OCI-LY1 (cell line): ENCODE results near the gene CHCHD3.

Experiments
- H2AFZ ChIP-seq: fragments of 200-600 bp; sonication (generic), shearing (Covaris generic); 2 replicates; pipeline ENCODE4 v1.6.0; 2014; ENCODE audit warnings: antibody characterized with exemption, mild to moderate bottlenecking, low read length
- H3F3A ChIP-seq: fragments of 200-600 bp; sonication (generic), shearing (Covaris generic); 2 replicates; pipeline ENCODE4 v1.6.0; 2014; ENCODE audit warnings: mild to moderate bottlenecking, antibody characterized with exemption, low read length, moderate library complexity; ENCODE audit not compliant: insufficient read depth
- H3K27ac ChIP-seq: fragments of 200-600 bp; sonication (generic); 2 replicates; pipeline ENCODE4 v1.5.1; 2014; ENCODE audit warnings: low read length, mixed run types, mild to moderate bottlenecking, low read depth; ENCODE audit not compliant: poor library complexity, severe bottlenecking
- H3K27me3 ChIP-seq: fragments of 200-600 bp; sonication (generic); 2 replicates; pipeline ENCODE4 v1.6.0; 2014; ENCODE audit warnings: antibody characterized with exemption, mild to moderate bottlenecking, low read length, moderate library complexity; ENCODE audit not compliant: insufficient read depth
- H3K36me3 ChIP-seq: fragments of 200-600 bp; sonication (generic); 2 replicates; pipeline ENCODE4 v1.6.1; 2014; ENCODE audit warnings: mild to moderate bottlenecking, antibody characterized with exemption, low read length, moderate library complexity, mixed read lengths; ENCODE audit not compliant: insufficient read depth
- H3K4me1 ChIP-seq: fragments of 200-600 bp; sonication (generic); 2 replicates; pipeline ENCODE4 v1.5.1; 2014; ENCODE audit warnings: mild to moderate bottlenecking, low read length, moderate library complexity; ENCODE audit not compliant: insufficient read depth, severe bottlenecking
- H3K4me2 ChIP-seq: fragments of 200-600 bp; sonication (generic), shearing (Covaris generic); 2 replicates; pipeline ENCODE4 v1.6.1; 2014; ENCODE audit warnings: low read length
- H3K4me3 ChIP-seq: fragments of 200-600 bp; sonication (generic); 2 replicates; pipeline ENCODE4 v1.5.1; 2014; ENCODE audit warnings: low read length, low read depth, mild to moderate bottlenecking, mixed read lengths; ENCODE audit not compliant: poor library complexity, severe bottlenecking
- H3K79me2 ChIP-seq: fragments of 200-600 bp; shearing (Covaris generic); 2 replicates; pipeline ENCODE4 v1.6.1; 2016; ENCODE audit warnings: mixed run types, low read length, mixed read lengths; ENCODE audit not compliant: insufficient read depth
- H3K9ac ChIP-seq: fragments of 200-600 bp; sonication (generic), shearing (Covaris generic); 2 replicates; pipeline ENCODE4 v1.6.1; 2014; ENCODE audit warnings: mild to moderate bottlenecking, low read length, mixed read lengths
- H3K9me2 ChIP-seq: fragments of 200-600 bp; sonication (generic), shearing (Covaris generic); 2 replicates; pipeline ENCODE4 v1.6.1; 2014; ENCODE audit warnings: low read depth, mild to moderate bottlenecking, low read length, mixed read lengths
- H3K9me3 ChIP-seq: fragments of 200-600 bp; shearing (Covaris generic); 2 replicates; pipeline ENCODE4 v1.6.1; 2014; ENCODE audit warnings: low read length, mixed read lengths
- H4K20me1 ChIP-seq: fragments of 200-600 bp; sonication (generic), shearing (Covaris generic); 2 replicates; pipeline ENCODE4 v1.6.0; 2016; ENCODE audit warnings: mild to moderate bottlenecking, low read length; ENCODE audit not compliant: insufficient read depth
- EZH2 ChIP-seq: fragments of 200-600 bp; sonication (generic), shearing (Covaris generic); IDR thresholded peaks from 2 replicates; pipeline ENCODE4 v1.8.0; 2017; ENCODE audit warnings: borderline replicate concordance, mixed run types, mild to moderate bottlenecking, antibody characterized with exemption, low read length, moderate library complexity, mixed read lengths
- TF ChIP-seq, protein P1 (sequence below): fragments of 200-600 bp; sonication (generic), shearing (Covaris generic); IDR thresholded peaks from 2 replicates; pipeline ENCODE4 v1.5.1; 2017; ENCODE audit warnings: mild to moderate bottlenecking, antibody characterized with exemption, low read length, moderate library complexity, mixed read lengths

CHCHD3 gene

DNA sequence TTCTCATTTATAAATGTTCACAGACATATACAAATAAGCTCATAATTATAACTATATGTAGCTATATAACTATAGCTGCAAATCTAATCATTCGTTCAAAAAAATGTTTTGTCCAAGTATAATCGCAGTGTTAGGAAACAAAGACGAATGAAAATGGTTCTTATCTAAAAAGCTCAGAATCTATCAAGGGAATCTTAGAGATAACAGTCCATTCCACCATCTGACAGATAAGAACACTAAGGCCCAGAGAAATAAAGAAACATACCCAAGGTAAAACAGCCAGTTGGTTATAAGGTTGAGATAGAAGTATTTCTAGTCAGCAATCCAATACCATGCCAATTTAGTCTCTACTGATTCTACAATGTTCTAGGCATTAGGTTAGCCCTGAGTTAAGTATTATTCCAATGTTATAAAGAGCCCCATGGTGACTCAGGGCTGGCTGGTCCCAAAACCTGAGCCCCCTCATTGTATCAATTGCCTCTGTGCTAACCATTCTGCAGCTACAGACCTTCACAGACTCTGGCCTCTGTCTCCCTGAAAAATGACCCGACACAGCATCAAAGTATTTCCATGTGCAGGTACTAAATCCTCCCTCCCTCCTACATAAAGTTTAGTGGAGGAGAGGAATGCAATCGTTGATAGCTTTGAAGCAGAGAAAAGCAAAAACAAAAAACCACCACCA, 30.0 kb downstream of the CHCHD3 start:
- no peak overlapping the region for H3K27ac ChIP-seq

DNA sequence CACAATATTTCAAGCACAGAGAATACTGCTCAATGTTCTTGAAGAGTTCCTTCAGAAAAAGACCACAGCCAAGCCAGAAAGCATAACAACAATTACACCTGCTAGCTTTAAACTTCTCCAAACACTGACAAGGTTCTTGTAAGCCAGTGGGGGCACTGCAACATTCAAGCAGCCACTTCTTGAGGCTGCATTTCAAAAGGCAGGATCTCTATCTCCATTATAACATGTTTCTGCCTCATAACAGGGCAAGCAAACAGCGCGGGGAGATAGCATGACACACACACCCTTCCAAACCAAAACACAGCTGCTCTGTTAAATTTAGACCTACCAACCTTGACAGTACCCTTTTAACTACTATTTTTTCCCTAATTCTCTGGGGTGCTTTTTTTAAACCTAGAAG, 30.8 kb downstream of the CHCHD3 start:
- H4K20me1 ChIP-seq, result no peaks in the 10 kb centered on the region
- H3K9ac ChIP-seq, result no peak overlapping the region
- H3K4me3 ChIP-seq, result no peak overlapping the region
- no peaks in the 10 kb centered on the region for H3K27me3 ChIP-seq
- no peaks in the 10 kb centered on the region for H3F3A ChIP-seq
- H3K4me2 ChIP-seq, result no peak overlapping the region; the same call in 1 of the 2 replicates
- TF ChIP-seq, protein P1, sequence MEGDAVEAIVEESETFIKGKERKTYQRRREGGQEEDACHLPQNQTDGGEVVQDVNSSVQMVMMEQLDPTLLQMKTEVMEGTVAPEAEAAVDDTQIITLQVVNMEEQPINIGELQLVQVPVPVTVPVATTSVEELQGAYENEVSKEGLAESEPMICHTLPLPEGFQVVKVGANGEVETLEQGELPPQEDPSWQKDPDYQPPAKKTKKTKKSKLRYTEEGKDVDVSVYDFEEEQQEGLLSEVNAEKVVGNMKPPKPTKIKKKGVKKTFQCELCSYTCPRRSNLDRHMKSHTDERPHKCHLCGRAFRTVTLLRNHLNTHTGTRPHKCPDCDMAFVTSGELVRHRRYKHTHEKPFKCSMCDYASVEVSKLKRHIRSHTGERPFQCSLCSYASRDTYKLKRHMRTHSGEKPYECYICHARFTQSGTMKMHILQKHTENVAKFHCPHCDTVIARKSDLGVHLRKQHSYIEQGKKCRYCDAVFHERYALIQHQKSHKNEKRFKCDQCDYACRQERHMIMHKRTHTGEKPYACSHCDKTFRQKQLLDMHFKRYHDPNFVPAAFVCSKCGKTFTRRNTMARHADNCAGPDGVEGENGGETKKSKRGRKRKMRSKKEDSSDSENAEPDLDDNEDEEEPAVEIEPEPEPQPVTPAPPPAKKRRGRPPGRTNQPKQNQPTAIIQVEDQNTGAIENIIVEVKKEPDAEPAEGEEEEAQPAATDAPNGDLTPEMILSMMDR, result peak; percentile 63
- TF ChIP-seq EZH2, result no peak
- H3K9me3 ChIP-seq, result no peaks in the 10 kb centered on the region
- H2AFZ ChIP-seq, result no peak overlapping the region
- H3K36me3 ChIP-seq, result peaks cover 17% of the 10 kb centered on the region
- no peak overlapping the region for H3K27ac ChIP-seq
- H3K9me2 ChIP-seq, result no peaks in the 10 kb centered on the region
- peaks cover 66% of the 10 kb centered on the region for H3K79me2 ChIP-seq
- peaks cover 27% of the 10 kb centered on the region for H3K4me1 ChIP-seq

More for the DNA sequence above, 30.0 kb downstream of the CHCHD3 start:
- Histone ChIP-seq H2AFZ (no peak overlapping the region), H3K4me2 (no peak overlapping the region), H3K4me1 (peaks cover 27% of the 10 kb centered on the region), H4K20me1 (no peaks in the 10 kb centered on the region), H3K27me3 (no peaks in the 10 kb centered on the region), H3K9me2 (no peaks in the 10 kb centered on the region), H3F3A (no peaks in the 10 kb centered on the region), H3K79me2 (peaks cover 73% of the 10 kb centered on the region), H3K36me3 (peaks cover 14% of the 10 kb centered on the region), H3K9me3 (no peaks in the 10 kb centered on the region), H3K9ac (no peak overlapping the region), H3K4me3 (no peak overlapping the region)
- TF ChIP-seq, protein P1, result no peak
- TF ChIP-seq EZH2, result no peak

DNA sequence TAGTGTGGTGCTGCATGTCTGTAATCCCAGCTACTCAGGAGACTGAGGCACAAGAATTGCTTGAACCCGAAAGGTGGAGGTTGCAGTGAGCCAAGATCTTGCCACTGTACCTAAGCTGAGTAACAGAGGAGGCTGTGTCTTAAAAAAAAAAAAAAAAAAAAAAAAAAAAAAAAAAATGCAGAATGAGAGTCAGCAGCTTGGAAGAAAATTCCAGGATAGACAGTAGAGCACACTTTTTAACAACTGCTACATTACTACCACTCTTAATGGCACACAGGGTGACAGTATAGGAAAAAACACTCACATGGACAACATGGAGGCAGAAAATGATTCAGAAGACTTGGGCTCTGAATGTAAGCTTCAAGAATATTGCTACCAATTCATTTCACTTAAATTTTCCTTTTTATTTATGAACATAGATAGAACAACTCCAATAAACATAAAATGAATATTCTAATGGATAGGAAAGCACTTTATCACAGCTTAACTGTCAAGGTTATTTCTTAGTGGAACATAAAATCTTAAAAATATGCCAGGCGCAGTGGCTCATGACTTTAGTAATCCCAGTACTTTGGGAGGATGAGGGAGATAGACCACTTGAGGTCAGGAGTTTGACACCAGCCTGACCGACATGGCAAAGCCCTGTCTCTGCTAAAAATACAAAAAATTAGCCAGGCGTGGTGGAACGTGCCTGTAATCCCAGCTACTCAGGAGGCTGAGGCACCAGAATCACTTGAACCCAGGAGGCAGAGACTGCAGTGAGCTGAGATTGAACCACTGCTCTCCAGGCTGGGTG, 31.5 kb downstream of the CHCHD3 start:
- Histone ChIP-seq H3K36me3 (peaks cover 20% of the 10 kb centered on the region), H3K9me2 (no peaks in the 10 kb centered on the region), H3K4me1 (peaks cover 27% of the 10 kb centered on the region), H3K9ac (no peak overlapping the region), H3K79me2 (peaks cover 66% of the 10 kb centered on the region), H2AFZ (no peak overlapping the region), H3K27ac (no peak overlapping the region), H3K9me3 (no peaks in the 10 kb centered on the region), H3F3A (no peaks in the 10 kb centered on the region), H3K4me3 (no peak overlapping the region), H4K20me1 (no peaks in the 10 kb centered on the region), H3K4me2 (no peak overlapping the region), H3K27me3 (no peaks in the 10 kb centered on the region)
- TF ChIP-seq, protein P1, result no peak
